HepG2 (cell line): ENCODE results near the gene FMNL1. TPM values are rescaled to one million over a fixed set of nuclear protein-coding genes. Genes with fewer than 3 reads are reported as not detected.

Experiments
- ATAC-seq: fragments of 200-7000 bp; cut with Tn5 transposase; 3 replicates; pipeline ENCODE4 v1.9.1; 2020; ENCODE audit warnings: mild to moderate bottlenecking, moderate library complexity
- BruUV-seq: library from RNA; stranded (reverse); fragments of 400-500 nt; replicated peaks from 2 replicates; lab custom pipeline; 2021; lab: Mats Ljungman, UMichigan
- CTCF ChIA-PET: fragments of 300-600 bp; formaldehyde crosslinking; extraction: SDS; loops from one replicate; lab custom pipeline; 2021; ENCODE audit warnings: low total read pairs, inconsistent platforms, low intra/inter-chr PET ratio; lab: Yijun Ruan, JAX
- POLR2A ChIA-PET: fragments of 350-600 bp; sonication (Branson Sonifier 250); formaldehyde crosslinking; loops from one replicate; lab custom pipeline; 2020; ENCODE audit warnings: antibody characterized with exemption, inconsistent platforms; lab: Yijun Ruan, JAX
- DNase-seq: peaks from one replicate; pipeline ENCODE4 v3.0.0-alpha.2; 2015; ENCODE audit warnings: low spot score
- FAIRE-seq: peaks from 3 replicates; lab custom pipeline; 2011; peaks lifted over from hg19 to GRCh38; lab: Jason Lieb, UNC
- H2AFZ ChIP-seq: one replicate; pipeline ENCODE4 v1.6.1; 2011; ENCODE audit warnings: low read length, inconsistent platforms
- H3K27ac ChIP-seq: fragments of 300-600 bp; 3 replicates; pipeline ENCODE4 v1.8.0; 2011; ENCODE audit warnings: mixed run types, mild to moderate bottlenecking, mixed read lengths, low read length, inconsistent platforms; ENCODE audit not compliant: insufficient read depth; ENCODE audit errors: extremely low read length
- H3K27me3 ChIP-seq, 2 experiments: fragments of 200-600 bp in 1 of 2; 2 replicates in 1 of 2; 3 replicates in 1 of 2; pipeline versions ENCODE4 v1.6.0 to v1.8.0; 2011; ENCODE audit warnings: low read length in 2 of 2, mild to moderate bottlenecking in 2 of 2, moderate library complexity in 2 of 2, inconsistent platforms in 1 of 2; ENCODE audit not compliant: insufficient read depth in 2 of 2, control insufficient read depth in 1 of 2
- H3K36me3 ChIP-seq, 2 experiments: fragments of 200-600 bp in 1 of 2; replicated peaks in 1 of 2; 2 replicates in 1 of 2; 3 replicates in 1 of 2; pipeline versions ENCODE4 v1.5.1 to v1.8.0; 2011; ENCODE audit warnings: low read length in 2 of 2, inconsistent platforms in 1 of 2; ENCODE audit not compliant: insufficient read depth in 2 of 2, control insufficient read depth in 1 of 2
- H3K4me1 ChIP-seq: 2 replicates; pipeline ENCODE4 v1.5.1; 2012; ENCODE audit warnings: low read length, inconsistent platforms; ENCODE audit not compliant: insufficient read depth
- H3K4me2 ChIP-seq: 2 replicates; pipeline ENCODE4 v1.6.0; 2011; ENCODE audit warnings: low read depth, low read length, inconsistent platforms
- H3K4me3 ChIP-seq, 3 experiments: fragments of 200-600 bp in 1 of 3; sonication (generic), shearing (Covaris generic) in 1 of 3; replicated peaks in 1 of 3; 2 replicates each; pipeline ENCODE4 v1.5.1; 2011 to 2016; ENCODE audit warnings: low read length in 3 of 3, inconsistent platforms in 2 of 3, low read depth in 2 of 3, mild to moderate bottlenecking in 2 of 3, control low read depth in 1 of 3, mixed read lengths in 1 of 3; ENCODE audit not compliant: insufficient read depth in 1 of 3
- H3K79me2 ChIP-seq: one replicate; pipeline ENCODE4 v1.6.1; 2011; ENCODE audit warnings: low read length, inconsistent platforms; ENCODE audit not compliant: insufficient read depth
- H3K9ac ChIP-seq: 2 replicates; pipeline ENCODE4 v1.6.0; 2011; ENCODE audit warnings: mild to moderate bottlenecking, low read depth, low read length, inconsistent platforms; ENCODE audit not compliant: insufficient read depth
- H3K9me3 ChIP-seq: 2 replicates; pipeline ENCODE4 v1.5.1; 2012; ENCODE audit warnings: mild to moderate bottlenecking, low read length
- H4K20me1 ChIP-seq: 2 replicates; pipeline ENCODE4 v1.6.0; 2011; ENCODE audit warnings: inconsistent platforms, mild to moderate bottlenecking, low read length, moderate library complexity; ENCODE audit not compliant: insufficient read depth
- FOXM1 ChIP-seq: sonication (generic); formaldehyde crosslinking; IDR thresholded peaks from 2 replicates; pipeline ENCODE4 v1.5.0; 2020; ENCODE audit warnings: missing genetic modification reagents
- HNRNPLL ChIP-seq: fragments of 200-400 bp; formaldehyde crosslinking; IDR thresholded peaks from 2 replicates; pipeline ENCODE4 v1.6.1; 2017; ENCODE audit warnings: mild to moderate bottlenecking, low read depth, low read length; ENCODE audit not compliant: poor library complexity, severe bottlenecking
- KLF15 ChIP-seq: sonication (generic); formaldehyde crosslinking; IDR thresholded peaks from 2 replicates; pipeline ENCODE4 v1.8.1; 2023; ENCODE audit warnings: borderline replicate concordance, mild to moderate bottlenecking, inconsistent platforms, missing genetic modification reagents, mixed read lengths
- MAFF ChIP-seq: IDR thresholded peaks from 2 replicates; pipeline ENCODE4 v1.6.1; 2011; ENCODE audit warnings: low read depth, low read length, improper control_type of control experiment
- RCOR2 ChIP-seq: IDR thresholded peaks from 2 replicates; pipeline ENCODE4 v1.6.1; 2016; ENCODE audit warnings: missing biosample characterization, missing genetic modification reagents
- SOX5 ChIP-seq: IDR thresholded peaks from 2 replicates; pipeline ENCODE4 v1.6.1; 2016; ENCODE audit warnings: borderline replicate concordance
- STAT5B ChIP-seq: sonication (generic); formaldehyde crosslinking; IDR thresholded peaks from 2 replicates; pipeline ENCODE4 v1.4.0; 2020; ENCODE audit warnings: missing genetic modification reagents
- SUZ12 ChIP-seq: fragments of 150-350 bp; IDR thresholded peaks from 2 replicates; pipeline ENCODE4 v1.6.1; 2014; ENCODE audit warnings: low read depth, low read length
- TAF15 ChIP-seq: fragments of 200-400 bp; formaldehyde crosslinking; IDR thresholded peaks from one replicate; pipeline ENCODE4 v1.6.1; 2018; ENCODE audit warnings: mild to moderate bottlenecking, low read depth, low read length; ENCODE audit not compliant: poor library complexity, severe bottlenecking
- ZNF451 ChIP-seq: sonication (generic); formaldehyde crosslinking; IDR thresholded peaks from 2 replicates; pipeline ENCODE4 v1.5.0; 2020; ENCODE audit warnings: mild to moderate bottlenecking, missing genetic modification reagents
- ZNF775 ChIP-seq: sonication (generic); formaldehyde crosslinking; IDR thresholded peaks from 2 replicates; pipeline ENCODE4 v1.4.0; 2020; ENCODE audit warnings: missing genetic modification reagents, mild to moderate bottlenecking, moderate library complexity, borderline replicate concordance
- WGBS: methylation state at CpG from one replicate; pipeline ENCODE4 v1.1.6; 2017; ENCODE audit warnings: low lambda C conversion rate; 5-methylcytosine and 5-hydroxymethylcytosine counted together
- in situ Hi-C: cut with HindIII; loops from 2 replicates; pipeline ENCODE4 v1.10.0; 2017; ENCODE audit warnings: low pct_unique_long_range_greater_than_20kb; ENCODE audit not compliant: extremely low pct_ligation_motif_present
- intact Hi-C: fragments of 100-400 bp; cut with micrococcal nuclease; formaldehyde crosslinking; loops from one replicate; pipeline ENCODE4 v1.10.0; 2022; ENCODE audit not compliant: unreplicated experiment
- polyA plus RNA-seq, 8 experiments: library from polyadenylated mRNA; depleted of rRNA in 3 of 8; stranded (reverse) in 7 of 8; unstranded in 1 of 8; fragments of >200 nt; fragmentation: Illumina TruSeq in 4 of 8; extraction: Trizol in 4 of 8; gene quantifications; 2 replicates each; pipeline versions ENCODE4 v1.2.1 to v1.2.3, GENCODE V29; 2011 to 2016; ENCODE audit warnings: low read depth in 4 of 8, missing spikeins in 1 of 8, mixed read lengths in 1 of 8; ENCODE audit not compliant: insufficient read depth in 1 of 8
- total RNA-seq, 5 experiments: library from RNA; depleted of rRNA; stranded (reverse); fragments of >200 nt; fragmentation: Illumina TruSeq; extraction: Trizol; gene quantifications; 2 replicates each; pipeline ENCODE4 v1.2.3, GENCODE V29; 2016; ENCODE audit warnings: low read depth in 1 of 5
- TF ChIP-seq, protein P1 (sequence below): sonication (generic); formaldehyde crosslinking; IDR thresholded peaks from 2 replicates; pipeline ENCODE4 v1.4.0; 2020; ENCODE audit warnings: mild to moderate bottlenecking, missing genetic modification reagents, borderline replicate concordance

FMNL1 gene
- total and polyA plus RNA-seq, 2 of the 13 experiments (the other 11 are each of a cell fraction or from before 2014, with no cell fraction given), result 0.53 to 0.70 TPM

DNA sequence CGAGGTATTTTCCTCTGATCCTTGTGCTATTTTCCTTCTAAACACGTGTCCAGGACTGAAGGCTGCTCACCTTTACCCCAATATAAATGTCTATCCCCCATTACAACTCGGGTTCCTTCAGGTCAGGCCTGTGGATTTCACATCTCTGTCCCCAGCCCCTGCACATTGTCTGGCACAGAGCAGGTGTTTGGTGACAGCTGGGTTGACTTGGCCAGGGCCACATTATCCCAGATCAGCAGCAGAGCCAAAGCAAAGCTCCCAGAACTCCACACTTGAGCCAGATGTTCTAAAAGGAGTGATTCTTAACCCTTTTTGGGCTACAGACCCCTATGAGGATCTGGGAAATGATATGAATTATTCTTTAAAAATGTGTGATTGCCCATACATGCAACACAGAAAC lies 58.2 kb downstream of the FMNL1 start:
- H4K20me1 ChIP-seq, result no peaks in the 10 kb centered on the region
- WGBS, result 84% methylated on average over 3 of the region's 3 CpGs
- no peak overlapping the region for H3K27ac ChIP-seq
- TF ChIP-seq SUZ12, result no peak
- TF ChIP-seq TAF15, result no peak
- no peak for TF ChIP-seq HNRNPLL
- no peak for TF ChIP-seq MAFF
- TF ChIP-seq FOXM1 (CRISPR knock-in tag), result no peak
- TF ChIP-seq RCOR2 (CRISPR knock-in tag), result no peak
- TF ChIP-seq, protein P1, sequence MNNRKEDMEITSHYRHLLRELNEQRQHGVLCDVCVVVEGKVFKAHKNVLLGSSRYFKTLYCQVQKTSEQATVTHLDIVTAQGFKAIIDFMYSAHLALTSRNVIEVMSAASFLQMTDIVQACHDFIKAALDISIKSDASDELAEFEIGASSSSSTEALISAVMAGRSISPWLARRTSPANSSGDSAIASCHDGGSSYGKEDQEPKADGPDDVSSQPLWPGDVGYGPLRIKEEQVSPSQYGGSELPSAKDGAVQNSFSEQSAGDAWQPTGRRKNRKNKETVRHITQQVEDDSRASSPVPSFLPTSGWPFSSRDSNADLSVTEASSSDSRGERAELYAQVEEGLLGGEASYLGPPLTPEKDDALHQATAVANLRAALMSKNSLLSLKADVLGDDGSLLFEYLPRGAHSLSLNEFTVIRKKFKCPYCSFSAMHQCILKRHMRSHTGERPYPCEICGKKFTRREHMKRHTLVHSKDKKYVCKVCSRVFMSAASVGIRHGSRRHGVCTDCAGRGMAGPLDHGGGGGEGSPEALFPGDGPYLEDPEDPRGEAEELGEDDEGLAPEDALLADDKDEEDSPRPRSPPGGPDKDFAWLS (CRISPR knock-in tag), result no peak
- no peak for TF ChIP-seq ZNF451
- TF ChIP-seq KLF15, result no peak
- TF ChIP-seq SOX5, result no peak
- TF ChIP-seq ZNF775 (CRISPR knock-in tag), result no peak
- no peak for TF ChIP-seq STAT5B (CRISPR knock-in tag)
- H3K9me3 ChIP-seq, result no peaks in the 10 kb centered on the region
- H3K4me3 ChIP-seq, result no peak overlapping the region
- intact Hi-C loops (loop anchor here (5.0 kb wide), 2 partner anchors 63 to 92 kb away; no protein-coding TSS in a partner anchor), in situ Hi-C loops (loop anchor here (5.0 kb wide), 1 partner anchor 107 kb away; no protein-coding TSS in a partner anchor)
- FAIRE-seq (no peak), ATAC-seq (no peak), DNase-seq (no peak)
- peaks cover 14 to 24% of the 10 kb centered on the region in 2 experiments; a peak in 4 of 5 replicates for H3K36me3 ChIP-seq
- BruUV-seq, result no TSS peak
- no peak overlapping the region for H3K4me2 ChIP-seq
- CTCF ChIA-PET, result interaction anchor here (5.4 kb wide), 1 partner anchor 105 kb away, joined by 114 read pairs; no protein-coding TSS in a partner anchor
- POLR2A ChIA-PET, result no interaction called here
- peaks cover 8% of the 10 kb centered on the region for H3K4me1 ChIP-seq
- no peaks in the 10 kb centered on the region for H3K27me3 ChIP-seq
- no peaks in the 10 kb centered on the region for H3K79me2 ChIP-seq
- no peak overlapping the region for H3K9ac ChIP-seq
- H2AFZ ChIP-seq, result no peak overlapping the region
